GM18951 (cell line): Measurements from ENCODE around the gene PSRC1.

Experiments
- POLR2A ChIP-seq: IDR thresholded peaks from 4 replicates; pipeline ENCODE4 v1.6.1; 2011; ENCODE audit warnings: mild to moderate bottlenecking; ENCODE audit not compliant: insufficient read length, insufficient read depth; ENCODE audit errors: extremely low read depth
- in situ Hi-C: fragments of 300-500 bp; cut with MboI; formaldehyde crosslinking; loops from one replicate; pipeline ENCODE4 v1.12.0; 2022; ENCODE audit warnings: low sequenced_read_pairs, mixed read lengths, inconsistent platforms; ENCODE audit not compliant: unreplicated experiment

PSRC1 gene

GRCh38 chr1:109248444-109248796 lies 34.5 kb downstream of the PSRC1 start:
- TF ChIP-seq POLR2A: no peak
- in situ Hi-C loops: no loop called here

- in situ Hi-C loops: no loop called here
- TF ChIP-seq POLR2A: no peak
Measured at GRCh38 chr1:109247401-109248365, 35.3 kb downstream of the PSRC1 start.

GRCh38 chr1:109246141-109246551 lies 36.8 kb downstream of the PSRC1 start:
- TF ChIP-seq POLR2A: no peak
- in situ Hi-C loops: no loop called here

GRCh38 chr1:109243860-109244552 lies 38.9 kb downstream of the PSRC1 start:
- TF ChIP-seq POLR2A: no peak
- in situ Hi-C loops: no loop called here

- no peak for TF ChIP-seq POLR2A
- in situ Hi-C loops: no loop called here
Measured at GRCh38 chr1:109243221-109243620, 39.7 kb downstream of the PSRC1 start.

- TF ChIP-seq POLR2A: no peak
- in situ Hi-C loops: no loop called here
Measured at GRCh38 chr1:109242387-109242786, 40.6 kb downstream of the PSRC1 start.

GRCh38 chr1:109241841-109242345 lies 41.1 kb downstream of the PSRC1 start:
- in situ Hi-C loops: no loop called here
- no peak for TF ChIP-seq POLR2A

GRCh38 chr1:109241344-109241743 lies 41.6 kb downstream of the PSRC1 start:
- no peak for TF ChIP-seq POLR2A
- in situ Hi-C loops: no loop called here

GRCh38 chr1:109240158-109241152 lies 42.5 kb downstream of the PSRC1 start:
- TF ChIP-seq POLR2A: no peak
- in situ Hi-C loops: no loop called here

- in situ Hi-C loops: no loop called here
- TF ChIP-seq POLR2A: no peak
Measured at GRCh38 chr1:109239409-109240068, 43.4 kb downstream of the PSRC1 start.

- in situ Hi-C loops: no loop called here
- no peak for TF ChIP-seq POLR2A
Measured at GRCh38 chr1:109239047-109239408, 43.9 kb downstream of the PSRC1 start.

- in situ Hi-C loops: no loop called here
Measured at GRCh38 chr1:109238382-109238781, 44.6 kb downstream of the PSRC1 start.

More at GRCh38 chr1:109238382-109238781, 44.6 kb downstream of the PSRC1 start:
- no peak for TF ChIP-seq POLR2A
